ENCODE measurements around the gene DGAT2.

Gene DGAT2

GRCh38 chr11:75814677-75815344, 46.2 kb downstream of the DGAT2 start, which contains the start of gene UVRAG:
UVRAG (plus strand) TSS chr11:75815210; CDS start chr11:75815408, 198 bp downstream.
- DNase-seq (ENCODE audit: low read depth, low spot score) = peak; percentile 98
- no peak for TF ChIP-seq CTCF (IDR thresholded peaks at IDR 0.05; ENCODE audit: insufficient read depth, low read length, missing control alignments)
- ChIA-PET CTCF (interaction anchor here (5.9 to 9.1 kb wide), 2 partner anchors 14 to 53 kb away, joined by 67 to 68 read pairs; no protein-coding TSS in a partner anchor), POLR2A (no interaction called here)
- peak within 1 kb of the TSS; percentile 79 for H3K4me3 ChIP-seq (ENCODE audit: low read depth, low read length)

GRCh38 chr11:75815345-75816168, 47.0 kb downstream of the DGAT2 start:
- ChIA-PET CTCF (interaction anchor here (1.8 to 9.1 kb wide), 2 partner anchors 17 to 52 kb away, joined by 4 to 67 read pairs; no protein-coding TSS in a partner anchor), POLR2A (interaction anchor here (0.8 kb wide), 1 partner anchor 51 kb away, joined by 3 read pairs; no protein-coding TSS in a partner anchor)
- DNase-seq (ENCODE audit: low read depth, low spot score) = no peak
- H3K4me3 ChIP-seq (ENCODE audit: low read depth, low read length) = peak overlapping the region; percentile 79
- no peak for TF ChIP-seq CTCF (IDR thresholded peaks at IDR 0.05; ENCODE audit: insufficient read depth, low read length, missing control alignments)

- CTCF ChIA-PET = interaction anchor here (1.5 to 9.1 kb wide), 4 partner anchors 15 to 336 kb away, joined by 3 to 67 read pairs (median 5); no protein-coding TSS in a partner anchor
- no peak for TF ChIP-seq CTCF (IDR thresholded peaks at IDR 0.05; ENCODE audit: insufficient read depth, low read length, missing control alignments)
- no peak for DNase-seq (ENCODE audit: low read depth, low spot score)
- peak overlapping the region; percentile 79 for H3K4me3 ChIP-seq (ENCODE audit: low read depth, low read length)
- POLR2A ChIA-PET = no interaction called here
Measured at GRCh38 chr11:75816561-75817239, 48.1 kb downstream of the DGAT2 start.

GRCh38 chr11:75820645-75821044, 52.1 kb downstream of the DGAT2 start:
- no peak for TF ChIP-seq CTCF (IDR thresholded peaks at IDR 0.05; ENCODE audit: insufficient read depth, low read length, missing control alignments)
- ChIA-PET POLR2A (interaction anchor here (0.6 kb wide), 1 partner anchor 10 kb away, joined by 3 read pairs; no protein-coding TSS in a partner anchor), CTCF (no interaction called here)
- no peak for DNase-seq (ENCODE audit: low read depth, low spot score)
- no peak overlapping the region for H3K4me3 ChIP-seq (ENCODE audit: low read depth, low read length)

- no peak for TF ChIP-seq CTCF (IDR thresholded peaks at IDR 0.05; ENCODE audit: insufficient read depth, low read length, missing control alignments)
- H3K4me3 ChIP-seq (ENCODE audit: low read depth, low read length) = no peak overlapping the region
- ChIA-PET CTCF (interaction anchor here (0.9 to 3.4 kb wide), 3 partner anchors 18 to 48 kb away, joined by 4 to 14 read pairs (median 7); no protein-coding TSS in a partner anchor), POLR2A (no interaction called here)
- no peak for DNase-seq (ENCODE audit: low read depth, low spot score)
Measured at GRCh38 chr11:75821202-75821601, 52.6 kb downstream of the DGAT2 start.
